ENCODE measurements around the gene LRCOL1.

The LRCOL1 gene

GRCh38 chr12:132610051-132610759 lies at the start of gene LRCOL1:
TSS of gene LRCOL1 (minus strand) at chr12:132610582. CDS start at chr12:132606251, 4,331 bp downstream.
- DNase-seq: no peak

- no peak for DNase-seq
Observed at GRCh38 chr12:132660052-132660451, 49.7 kb upstream of the LRCOL1 start.

GRCh38 chr12:132659146-132659545 lies 48.8 kb upstream of the LRCOL1 start:
- DNase-seq: no peak

- no peak for DNase-seq
Observed at GRCh38 chr12:132658149-132658894, 47.9 kb upstream of the LRCOL1 start.

GRCh38 chr12:132657004-132657727 lies 46.8 kb upstream of the LRCOL1 start:
- no peak for DNase-seq

GRCh38 chr12:132653567-132654290 lies 43.3 kb upstream of the LRCOL1 start:
- DNase-seq: no peak

- no peak for DNase-seq
Observed at GRCh38 chr12:132651444-132652100, 41.2 kb upstream of the LRCOL1 start.

GRCh38 chr12:132649226-132649945 lies 39.0 kb upstream of the LRCOL1 start:
- no peak for DNase-seq

- DNase-seq: no peak
Observed at GRCh38 chr12:132648616-132649225, 38.3 kb upstream of the LRCOL1 start.

GRCh38 chr12:132647858-132648257 lies 37.5 kb upstream of the LRCOL1 start:
- DNase-seq: no peak

- DNase-seq: no peak
Observed at GRCh38 chr12:132646850-132647249, 36.5 kb upstream of the LRCOL1 start.

- no peak for DNase-seq
Observed at GRCh38 chr12:132642846-132643835, 32.8 kb upstream of the LRCOL1 start.

- no peak for DNase-seq
Observed at GRCh38 chr12:132641811-132642650, 31.6 kb upstream of the LRCOL1 start.

- no peak for DNase-seq
Observed at GRCh38 chr12:132640936-132641335, 30.6 kb upstream of the LRCOL1 start.

GRCh38 chr12:132639956-132640520 lies 29.7 kb upstream of the LRCOL1 start:
- no peak for DNase-seq

GRCh38 chr12:132638541-132639408 lies 28.4 kb upstream of the LRCOL1 start:
- DNase-seq: no peak

GRCh38 chr12:132637811-132638210 lies 27.4 kb upstream of the LRCOL1 start:
- no peak for DNase-seq
